ENCODE data around the gene LMAN1.
A peak's percentile ranks its signal among the peaks of the same experiment; 100 is the strongest.

Gene LMAN1

GRCh38 chr18:59374128-59374527 is 15.1 kb upstream of the LMAN1 start:
- no peak for TF ChIP-seq CTCF (IDR thresholded peaks at IDR 0.05; ENCODE audit: low read depth, low read length)
- DNase-seq = no peak
- H3K27me3 ChIP-seq = no peaks in the 10 kb centered on the region
- no peak overlapping the region for H3K4me3 ChIP-seq (ENCODE audit: low read depth, low read length)
- no peaks in the 10 kb centered on the region for H3K9me3 ChIP-seq
- no peaks in the 10 kb centered on the region for H3K36me3 ChIP-seq
- H3K4me1 ChIP-seq = no peaks in the 10 kb centered on the region

GRCh38 chr18:59372975-59373374 is 13.9 kb upstream of the LMAN1 start:
- TF ChIP-seq CTCF (IDR thresholded peaks at IDR 0.05; ENCODE audit: low read depth, low read length) = no peak
- DNase-seq = no peak
- H3K27me3 ChIP-seq = no peaks in the 10 kb centered on the region
- H3K4me1 ChIP-seq = no peaks in the 10 kb centered on the region
- no peaks in the 10 kb centered on the region for H3K9me3 ChIP-seq
- H3K36me3 ChIP-seq = no peaks in the 10 kb centered on the region
- no peak overlapping the region for H3K4me3 ChIP-seq (ENCODE audit: low read depth, low read length)

- DNase-seq = no peak
- Histone ChIP-seq H3K27me3 (no peaks in the 10 kb centered on the region), H3K4me3 (ENCODE audit: low read depth, low read length) (no peak overlapping the region), H3K4me1 (no peaks in the 10 kb centered on the region; the same call in 1 of the 2 replicates), H3K36me3 (no peaks in the 10 kb centered on the region), H3K9me3 (no peaks in the 10 kb centered on the region)
- TF ChIP-seq CTCF (IDR thresholded peaks at IDR 0.05; ENCODE audit: low read depth, low read length) = no peak
These were observed 1.3 kb upstream of the LMAN1 start for GRCh38 chr18:59360381-59360780.

- no peak for TF ChIP-seq CTCF (IDR thresholded peaks at IDR 0.05; ENCODE audit: low read depth, low read length)
- Histone ChIP-seq H3K4me3 (ENCODE audit: low read depth, low read length) (peak overlapping the region; percentile 48), H3K27me3 (no peaks in the 10 kb centered on the region), H3K4me1 (no peaks in the 10 kb centered on the region; the same call in 1 of the 2 replicates), H3K9me3 (no peaks in the 10 kb centered on the region), H3K36me3 (peaks cover 4% of the 10 kb centered on the region; the same call in 1 of the 2 replicates)
- no peak for DNase-seq
These were observed 499 bp upstream of the LMAN1 start for GRCh38 chr18:59359576-59359952.

- H3K36me3 ChIP-seq = peaks cover 15% of the 10 kb centered on the region
- no peaks in the 10 kb centered on the region for H3K9me3 ChIP-seq
- no peak for TF ChIP-seq CTCF (IDR thresholded peaks at IDR 0.05; ENCODE audit: low read depth, low read length)
- DNase-seq = no peak
- H3K4me1 ChIP-seq = no peaks in the 10 kb centered on the region; the same call in 1 of the 2 replicates
- H3K27me3 ChIP-seq = no peaks in the 10 kb centered on the region
- H3K4me3 ChIP-seq (ENCODE audit: low read depth, low read length) = peak overlapping the region; percentile 86
These were observed 702 bp downstream of the LMAN1 start for GRCh38 chr18:59358414-59358711.

GRCh38 chr18:59357928-59358327 is 1.1 kb downstream of the LMAN1 start:
- H3K9me3 ChIP-seq = no peaks in the 10 kb centered on the region
- peak overlapping the region; percentile 86 for H3K4me3 ChIP-seq (ENCODE audit: low read depth, low read length)
- H3K27me3 ChIP-seq = no peaks in the 10 kb centered on the region
- DNase-seq = no peak
- H3K36me3 ChIP-seq = peaks cover 16% of the 10 kb centered on the region
- H3K4me1 ChIP-seq = no peaks in the 10 kb centered on the region; the same call in 1 of the 2 replicates
- TF ChIP-seq CTCF (IDR thresholded peaks at IDR 0.05; ENCODE audit: low read depth, low read length) = no peak

Data from BE2C (cell line).